GM12874 (cell line): ENCODE results near the gene ABR.

Source experiments
- TF ChIP-seq, protein P1 (sequence below): IDR thresholded peaks from 2 replicates; pipeline ENCODE4 v1.5.1; 2011; ENCODE audit warnings: low read depth, mild to moderate bottlenecking, control low read depth, low read length, moderate library complexity; ENCODE audit not compliant: insufficient read depth

ABR gene

DNA sequence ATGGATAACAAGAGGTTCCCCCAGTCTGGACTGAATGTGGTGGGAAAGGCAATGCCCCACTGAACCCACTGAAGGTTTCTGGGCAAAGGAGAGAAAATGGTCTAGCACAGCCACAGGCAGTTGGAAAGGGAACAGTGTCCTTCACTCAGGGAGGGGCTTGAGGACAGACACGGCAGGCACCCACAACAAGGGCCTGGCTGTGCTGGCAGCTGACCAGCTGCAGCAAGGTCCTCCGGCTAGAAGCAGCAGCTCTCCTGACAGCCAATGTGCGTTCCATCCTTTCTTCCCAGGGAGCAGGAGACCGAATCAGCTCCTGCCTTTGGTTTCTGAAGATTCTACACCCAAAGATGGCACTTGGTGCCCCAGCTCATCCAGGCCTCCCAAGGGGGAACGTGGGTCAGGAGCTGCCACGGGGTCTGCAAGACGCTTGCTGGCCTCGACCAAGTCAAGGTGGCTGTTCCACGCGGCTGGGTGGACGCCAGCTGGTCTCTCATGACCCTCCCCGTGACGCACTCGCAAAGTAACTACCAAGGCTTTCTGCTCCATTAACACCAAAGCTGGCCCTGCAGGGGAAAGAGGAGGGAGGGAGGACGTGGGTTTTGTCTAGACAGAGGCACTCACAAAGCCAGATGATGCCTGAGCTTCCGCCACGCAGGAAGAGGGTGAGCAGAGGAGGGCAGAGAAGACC lies 11.1 kb downstream of the ABR start:
- TF ChIP-seq, protein P1, sequence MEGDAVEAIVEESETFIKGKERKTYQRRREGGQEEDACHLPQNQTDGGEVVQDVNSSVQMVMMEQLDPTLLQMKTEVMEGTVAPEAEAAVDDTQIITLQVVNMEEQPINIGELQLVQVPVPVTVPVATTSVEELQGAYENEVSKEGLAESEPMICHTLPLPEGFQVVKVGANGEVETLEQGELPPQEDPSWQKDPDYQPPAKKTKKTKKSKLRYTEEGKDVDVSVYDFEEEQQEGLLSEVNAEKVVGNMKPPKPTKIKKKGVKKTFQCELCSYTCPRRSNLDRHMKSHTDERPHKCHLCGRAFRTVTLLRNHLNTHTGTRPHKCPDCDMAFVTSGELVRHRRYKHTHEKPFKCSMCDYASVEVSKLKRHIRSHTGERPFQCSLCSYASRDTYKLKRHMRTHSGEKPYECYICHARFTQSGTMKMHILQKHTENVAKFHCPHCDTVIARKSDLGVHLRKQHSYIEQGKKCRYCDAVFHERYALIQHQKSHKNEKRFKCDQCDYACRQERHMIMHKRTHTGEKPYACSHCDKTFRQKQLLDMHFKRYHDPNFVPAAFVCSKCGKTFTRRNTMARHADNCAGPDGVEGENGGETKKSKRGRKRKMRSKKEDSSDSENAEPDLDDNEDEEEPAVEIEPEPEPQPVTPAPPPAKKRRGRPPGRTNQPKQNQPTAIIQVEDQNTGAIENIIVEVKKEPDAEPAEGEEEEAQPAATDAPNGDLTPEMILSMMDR, result no peak

DNA sequence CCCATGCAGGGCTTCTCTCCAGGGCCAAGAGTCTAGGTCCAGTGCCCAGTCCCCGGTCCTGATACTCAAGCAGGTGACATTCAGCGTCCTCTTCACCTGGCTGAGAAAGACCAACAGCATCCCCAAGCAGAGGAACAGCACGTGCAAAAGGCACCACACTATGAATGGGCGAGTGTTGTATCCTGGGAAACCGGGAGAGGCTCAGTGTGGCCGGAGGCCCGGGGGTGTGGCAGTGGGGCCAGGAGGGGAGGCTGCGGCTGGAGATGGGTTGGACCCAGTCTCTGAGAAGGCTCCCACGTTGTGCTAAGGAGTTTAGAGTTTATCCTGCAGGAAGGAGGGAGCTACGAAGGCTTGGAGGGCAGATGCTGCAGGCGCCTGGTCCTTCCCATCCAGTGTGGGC lies 13.5 kb downstream of the ABR start:
- TF ChIP-seq, protein P1, result no peak

DNA sequence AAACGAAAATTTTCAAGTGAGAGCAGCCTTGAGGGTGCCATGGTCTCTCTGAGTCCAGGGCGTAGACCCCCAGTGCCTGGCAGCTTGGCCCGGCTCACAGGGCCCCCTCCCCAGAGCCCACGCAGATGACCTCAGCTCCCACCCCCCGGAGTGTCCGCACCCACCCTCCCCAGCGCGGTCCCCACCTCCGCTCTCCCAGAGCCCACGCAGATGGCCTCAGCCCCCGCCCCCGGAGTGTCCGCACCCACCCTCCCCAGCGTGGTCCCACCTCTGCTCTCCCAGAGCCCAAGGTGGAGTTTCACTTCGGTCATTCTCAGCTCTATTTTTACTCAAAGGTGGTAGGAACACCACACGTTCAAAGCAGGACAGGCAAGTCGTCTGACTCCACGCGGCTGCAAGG lies 13.9 kb downstream of the ABR start:
- TF ChIP-seq, protein P1, result no peak

DNA sequence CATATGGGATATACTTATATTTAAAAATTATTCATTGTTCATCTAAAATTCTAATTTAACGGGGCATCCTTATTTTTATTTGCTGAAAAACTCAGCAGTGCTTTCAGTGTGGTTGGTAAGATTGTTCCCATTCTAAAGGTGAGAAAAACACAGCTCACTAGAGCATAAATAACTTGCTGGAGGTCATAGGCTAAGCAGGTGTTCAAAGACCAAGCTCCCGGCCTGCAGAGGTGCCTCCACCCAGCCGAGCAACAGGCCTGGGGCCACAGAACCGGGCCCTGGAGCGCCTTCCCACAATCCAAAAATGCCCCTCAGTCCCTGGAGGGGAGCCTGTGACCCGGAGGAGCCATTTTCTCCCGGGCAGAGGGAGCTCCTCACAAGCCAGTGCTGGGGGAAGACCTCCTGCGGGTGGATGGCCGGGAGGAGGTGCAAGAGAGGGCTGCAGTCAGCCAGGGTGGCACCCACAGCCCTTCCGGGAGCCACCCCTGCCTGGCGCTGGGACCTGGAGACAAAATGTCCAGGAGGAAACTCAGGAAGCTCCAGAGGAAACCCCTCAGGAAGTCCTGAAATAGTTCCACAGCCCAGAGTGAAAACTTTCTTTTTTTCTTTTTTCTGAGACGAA lies 14.7 kb downstream of the ABR start:
- TF ChIP-seq, protein P1, result no peak

DNA sequence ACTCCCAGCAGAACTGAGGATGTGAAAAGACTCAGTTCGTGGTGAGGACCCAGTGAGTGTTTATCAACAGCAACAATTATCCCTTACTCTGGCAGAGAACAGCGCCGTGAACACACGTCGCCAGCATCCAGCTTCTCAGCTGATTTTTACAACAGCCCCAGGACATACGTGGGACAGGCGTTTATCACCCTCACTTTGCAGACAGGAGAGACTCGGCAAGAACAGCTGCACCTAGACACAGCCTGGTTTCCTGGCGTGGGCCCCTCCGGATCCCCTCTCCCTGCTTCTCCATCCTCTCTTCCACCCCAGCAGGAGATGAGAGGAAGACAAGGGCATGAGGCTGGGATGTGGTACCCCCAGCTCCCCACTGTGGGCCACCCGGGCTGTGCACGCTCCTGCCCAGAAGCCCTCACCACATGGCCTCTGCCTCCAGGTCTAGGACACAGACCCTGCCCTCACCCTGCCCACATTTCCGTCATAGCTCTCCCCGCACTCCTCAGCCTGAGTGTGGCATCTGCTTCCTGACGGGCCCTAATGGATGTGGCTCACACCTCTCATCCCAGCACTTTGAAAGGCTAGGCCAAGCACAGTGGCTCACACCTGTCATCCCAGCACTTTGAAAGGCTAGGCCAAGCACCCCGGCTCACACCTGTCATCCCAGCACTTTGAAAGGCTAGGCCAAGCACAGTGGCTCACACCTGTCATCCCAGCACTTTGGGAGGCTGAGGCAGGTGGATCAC lies 17.5 kb downstream of the ABR start:
- TF ChIP-seq, protein P1, result no peak

DNA sequence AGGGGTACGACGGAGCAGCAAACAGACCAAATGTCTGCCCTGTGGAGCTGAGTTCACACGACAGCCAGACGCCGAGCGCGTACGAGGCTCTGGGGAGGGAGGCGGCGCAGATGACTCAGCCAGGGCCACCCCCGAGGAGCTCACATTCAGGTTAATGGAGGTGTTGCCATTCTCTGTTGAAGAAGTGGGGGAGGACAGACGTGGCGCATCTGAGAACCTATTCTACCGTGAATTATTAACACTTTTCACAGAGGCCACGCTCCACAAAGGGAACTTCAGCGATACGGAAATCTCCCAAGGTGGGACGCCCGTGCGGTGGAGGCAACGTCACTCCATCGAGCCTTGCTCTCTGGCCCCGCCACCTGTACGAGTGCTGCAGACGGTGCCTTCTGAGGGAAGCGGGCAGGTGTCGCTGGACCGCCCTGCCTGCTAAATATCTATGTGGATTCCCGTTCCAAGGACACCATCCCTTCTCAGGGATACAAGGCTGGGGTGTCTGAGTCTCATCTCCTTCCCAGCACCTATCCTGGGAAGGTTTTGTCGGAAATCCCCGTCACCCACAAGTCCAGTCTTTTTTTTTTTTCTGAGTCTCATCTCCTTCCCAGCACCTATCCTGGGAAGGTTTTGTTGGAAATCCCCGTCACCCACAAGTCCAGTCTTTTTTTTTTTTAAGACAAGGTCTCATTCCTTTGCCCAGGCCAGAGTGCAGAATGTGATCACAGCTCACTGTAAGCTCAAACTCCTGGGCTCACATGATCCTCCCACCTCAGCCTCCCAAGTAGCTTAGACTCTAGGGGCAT lies 19.0 kb downstream of the ABR start:
- TF ChIP-seq, protein P1, result no peak
